ENCODE measurements around the gene CHTF18. TPM values are rescaled to one million over a fixed set of nuclear protein-coding genes. Genes with fewer than 3 reads are reported as not detected.
A peak's percentile ranks its signal among the peaks of the same experiment; 100 is the strongest.

Gene CHTF18
- polyA plus RNA-seq, 1 donor (not counting 4 experiments of a cell fraction or from before 2014, with no cell fraction given): 5.7 TPM

DNA sequence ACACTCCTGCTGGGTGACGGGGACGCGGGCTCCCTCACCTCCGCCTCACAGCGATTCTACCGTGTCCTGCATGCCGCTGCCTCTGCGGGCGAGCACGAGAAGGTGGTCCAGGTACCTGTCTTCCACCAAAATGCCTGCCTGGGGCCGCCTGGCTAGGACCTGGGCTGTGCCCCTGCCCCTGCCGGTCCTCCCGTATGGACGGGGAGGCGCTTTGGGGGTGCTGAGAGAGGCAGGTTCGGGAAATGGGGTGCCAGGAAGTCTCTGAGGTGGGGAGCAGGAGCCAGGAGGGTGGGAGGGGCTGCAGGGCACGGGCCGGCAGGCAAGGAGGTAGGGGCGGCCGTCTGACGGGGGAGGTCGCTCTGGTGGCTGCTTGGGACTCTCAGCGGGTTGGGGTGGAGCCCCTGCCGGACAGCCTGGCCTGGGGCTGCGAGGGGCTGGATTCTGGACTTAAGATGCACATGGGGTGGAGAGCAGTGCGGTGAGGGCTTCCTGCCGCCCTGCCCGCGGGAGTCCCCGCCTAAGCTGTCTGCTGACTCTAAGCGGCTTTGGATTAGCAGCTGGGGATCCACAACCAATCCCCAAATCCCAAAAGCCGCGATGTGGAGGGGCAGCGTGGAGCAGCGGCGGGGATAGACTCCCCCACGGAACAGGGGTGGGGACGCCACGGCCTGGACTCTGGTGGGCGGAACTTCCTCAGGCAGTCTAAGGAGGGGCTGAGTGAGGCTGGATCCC is 5.8 kb downstream of the CHTF18 start:
- dilution Hi-C loops (cut with MboI; ENCODE audit: extremely low pct_ligation_motif_present, low sequenced_read_pairs): no loop called here
- Histone ChIP-seq H3K4me1 (ENCODE audit: control insufficient read depth, extremely low read depth, insufficient read depth, low read length) (peaks cover 4% of the 10 kb centered on the region), H3K9ac (ENCODE audit: control insufficient read depth, extremely low read depth, insufficient read depth, low read length) (no peak overlapping the region), H3K9me3 (ENCODE audit: control insufficient read depth, low read depth, low read length) (no peaks in the 10 kb centered on the region), H3K79me2 (ENCODE audit: control insufficient read depth, insufficient read depth, low read length) (peaks cover 7% of the 10 kb centered on the region), H3K9me1 (ENCODE audit: control insufficient read depth, extremely low read depth, insufficient read depth, low read length) (no peaks in the 10 kb centered on the region), H3K36me3 (ENCODE audit: control insufficient read depth in 2 of 2, extremely low read depth in 1 of 2, insufficient read depth in 2 of 2, low read length in 2 of 2) (peaks cover 0 to 4% of the 10 kb centered on the region in 2 experiments), H2AFZ (ENCODE audit: control insufficient read depth, low read length) (no peak overlapping the region), H3K4me3 (ENCODE audit: control insufficient read depth in 2 of 3, extremely low read depth in 1 of 3, insufficient read depth in 2 of 3, low read depth in 1 of 3, low read length in 3 of 3) (no peak overlapping the region), H3K27me3 (ENCODE audit: control insufficient read depth, extremely low read depth, insufficient read depth, low read length) (peaks cover 4% of the 10 kb centered on the region), H3K27ac (ENCODE audit: control insufficient read depth, insufficient read depth, low read length) (no peak overlapping the region), H3K4me2 (ENCODE audit: control insufficient read depth, extremely low read depth, insufficient read depth, low read depth, low read length) (no peak overlapping the region), H4K20me1 (ENCODE audit: control insufficient read depth, extremely low read depth, insufficient read depth, low read length) (peaks cover under 1% of the 10 kb centered on the region)
- DNase-seq (ENCODE audit: low read depth, low spot score): no peak
- no peak for FAIRE-seq
- TF ChIP-seq, protein P1, sequence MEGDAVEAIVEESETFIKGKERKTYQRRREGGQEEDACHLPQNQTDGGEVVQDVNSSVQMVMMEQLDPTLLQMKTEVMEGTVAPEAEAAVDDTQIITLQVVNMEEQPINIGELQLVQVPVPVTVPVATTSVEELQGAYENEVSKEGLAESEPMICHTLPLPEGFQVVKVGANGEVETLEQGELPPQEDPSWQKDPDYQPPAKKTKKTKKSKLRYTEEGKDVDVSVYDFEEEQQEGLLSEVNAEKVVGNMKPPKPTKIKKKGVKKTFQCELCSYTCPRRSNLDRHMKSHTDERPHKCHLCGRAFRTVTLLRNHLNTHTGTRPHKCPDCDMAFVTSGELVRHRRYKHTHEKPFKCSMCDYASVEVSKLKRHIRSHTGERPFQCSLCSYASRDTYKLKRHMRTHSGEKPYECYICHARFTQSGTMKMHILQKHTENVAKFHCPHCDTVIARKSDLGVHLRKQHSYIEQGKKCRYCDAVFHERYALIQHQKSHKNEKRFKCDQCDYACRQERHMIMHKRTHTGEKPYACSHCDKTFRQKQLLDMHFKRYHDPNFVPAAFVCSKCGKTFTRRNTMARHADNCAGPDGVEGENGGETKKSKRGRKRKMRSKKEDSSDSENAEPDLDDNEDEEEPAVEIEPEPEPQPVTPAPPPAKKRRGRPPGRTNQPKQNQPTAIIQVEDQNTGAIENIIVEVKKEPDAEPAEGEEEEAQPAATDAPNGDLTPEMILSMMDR (optimal IDR thresholded peaks at IDR 0.05 in 1 of 3, IDR thresholded peaks at IDR 0.05 in 1 of 3, conservative IDR thresholded peaks at IDR 0.05 in 1 of 3; ENCODE audit: extremely low read depth in 1 of 3, insufficient read depth in 2 of 3, low read length in 3 of 3): no peak
- TF ChIP-seq EZH2 (IDR thresholded peaks at IDR 0.05; ENCODE audit: low read length): no peak

DNA sequence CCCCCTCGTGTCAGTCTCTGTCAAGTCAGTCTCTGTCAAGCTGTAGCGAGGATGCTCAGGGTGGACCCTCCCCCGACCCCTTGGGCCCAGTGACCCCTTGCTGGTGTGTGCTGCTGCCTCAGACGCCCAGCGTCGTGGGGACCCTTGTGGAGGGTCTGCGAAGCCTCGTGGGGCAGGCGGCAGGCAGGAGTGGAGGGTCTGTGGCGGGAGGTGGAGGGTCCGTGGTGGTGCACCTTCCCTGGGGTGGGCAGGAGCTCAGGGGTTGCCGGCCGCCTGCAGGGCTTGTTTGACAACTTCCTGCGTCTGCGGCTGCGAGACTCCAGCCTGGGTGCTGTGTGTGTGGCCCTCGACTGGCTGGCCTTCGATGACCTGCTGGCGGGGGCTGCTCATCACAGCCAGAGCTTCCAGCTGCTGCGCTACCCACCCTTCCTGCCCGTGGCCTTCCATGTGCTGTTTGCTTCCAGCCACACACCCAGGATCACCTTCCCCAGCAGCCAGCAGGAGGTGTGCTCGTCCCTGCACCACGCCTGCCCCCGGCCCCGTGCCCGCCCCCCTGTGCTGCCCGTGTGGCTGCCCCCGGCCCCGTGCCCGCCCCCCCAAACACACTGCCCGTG is 6.5 kb downstream of the CHTF18 start:
- Histone ChIP-seq H3K4me2 (ENCODE audit: control insufficient read depth, extremely low read depth, insufficient read depth, low read depth, low read length) (no peak overlapping the region), H3K9me3 (ENCODE audit: control insufficient read depth, low read depth, low read length) (no peaks in the 10 kb centered on the region), H3K9ac (ENCODE audit: control insufficient read depth, extremely low read depth, insufficient read depth, low read length) (no peak overlapping the region), H2AFZ (ENCODE audit: control insufficient read depth, low read length) (no peak overlapping the region), H3K9me1 (ENCODE audit: control insufficient read depth, extremely low read depth, insufficient read depth, low read length) (no peaks in the 10 kb centered on the region), H3K4me3 (ENCODE audit: control insufficient read depth in 2 of 3, extremely low read depth in 1 of 3, insufficient read depth in 2 of 3, low read depth in 1 of 3, low read length in 3 of 3) (no peak overlapping the region), H4K20me1 (ENCODE audit: control insufficient read depth, extremely low read depth, insufficient read depth, low read length) (peaks cover 2% of the 10 kb centered on the region), H3K79me2 (ENCODE audit: control insufficient read depth, insufficient read depth, low read length) (peaks cover under 1% of the 10 kb centered on the region), H3K4me1 (ENCODE audit: control insufficient read depth, extremely low read depth, insufficient read depth, low read length) (no peaks in the 10 kb centered on the region), H3K27ac (ENCODE audit: control insufficient read depth, insufficient read depth, low read length) (no peak overlapping the region), H3K27me3 (ENCODE audit: control insufficient read depth, extremely low read depth, insufficient read depth, low read length) (peaks cover 10% of the 10 kb centered on the region), H3K36me3 (ENCODE audit: control insufficient read depth in 2 of 2, extremely low read depth in 1 of 2, insufficient read depth in 2 of 2, low read length in 2 of 2) (peaks cover 0 to 4% of the 10 kb centered on the region in 2 experiments)
- no peak for DNase-seq (ENCODE audit: low read depth, low spot score)
- no peak for FAIRE-seq
- dilution Hi-C loops (cut with MboI; ENCODE audit: extremely low pct_ligation_motif_present, low sequenced_read_pairs): no loop called here
- no peak for TF ChIP-seq EZH2 (IDR thresholded peaks at IDR 0.05; ENCODE audit: low read length)
- TF ChIP-seq, protein P1 (optimal IDR thresholded peaks at IDR 0.05 in 1 of 3, IDR thresholded peaks at IDR 0.05 in 1 of 3, conservative IDR thresholded peaks at IDR 0.05 in 1 of 3; ENCODE audit: extremely low read depth in 1 of 3, insufficient read depth in 2 of 3, low read length in 3 of 3): peak in 1 of 3 experiments; percentile 15

Measured in keratinocyte (primary cell).